K562 (cell line): ENCODE results near the gene TADA1. TPM values are rescaled to one million over a fixed set of nuclear protein-coding genes. Genes with fewer than 3 reads are reported as not detected.

Experiments used
- BCOR ChIP-seq: fragments of 450-650 bp; IDR thresholded peaks from 2 replicates; pipeline ENCODE4 v1.6.1; 2016
- KDM4B ChIP-seq, 2 experiments: fragments of 450-650 bp in 1 of 2; sonication (generic) in 1 of 2; IDR thresholded peaks; 2 replicates each; pipeline ENCODE4 v1.6.1; 2016 to 2017; ENCODE audit warnings: borderline replicate concordance in 2 of 2, antibody characterized with exemption in 1 of 2, low read depth in 1 of 2, mild to moderate bottlenecking in 1 of 2
- NEUROD1 ChIP-seq: fragments of 150-350 bp; IDR thresholded peaks from 2 replicates; pipeline ENCODE4 v1.6.1; 2014; ENCODE audit warnings: borderline replicate concordance, low read length, low read depth; ENCODE audit not compliant: partially characterized antibody
- NFE2 ChIP-seq: IDR thresholded peaks from 2 replicates; pipeline ENCODE4 v1.6.1; 2014; ENCODE audit warnings: antibody characterized with exemption, low read depth
- PURB ChIP-seq: sonication (generic); formaldehyde crosslinking; IDR thresholded peaks from 2 replicates; pipeline ENCODE4 v1.9.0; 2021; ENCODE audit warnings: low read depth, mild to moderate bottlenecking, missing genetic modification reagents
- SP2 ChIP-seq: IDR thresholded peaks from 2 replicates; pipeline ENCODE4 v1.6.1; 2011; ENCODE audit warnings: mild to moderate bottlenecking, low read depth, low read length, moderate library complexity; ENCODE audit not compliant: poor library complexity, severe bottlenecking; ENCODE audit errors: extremely low read depth
- ZBTB1 ChIP-seq: sonication (generic); formaldehyde crosslinking; IDR thresholded peaks from 2 replicates; pipeline ENCODE4 v1.8.1; 2023; ENCODE audit warnings: missing genetic modification reagents, low read depth, mild to moderate bottlenecking, borderline replicate concordance
- ZNF133 ChIP-seq: fragments of 250-450 bp; sonication (Bioruptor Pico); IDR thresholded peaks from 2 replicates; pipeline ENCODE4 v1.4.0; 2020; ENCODE audit warnings: mild to moderate bottlenecking
- ZNF408 ChIP-seq: fragments of 250-450 bp; sonication (Bioruptor Pico); IDR thresholded peaks from 2 replicates; pipeline ENCODE4 v1.4.0; 2020; ENCODE audit warnings: low read depth, mild to moderate bottlenecking, moderate library complexity
- ZNF507 ChIP-seq: conservative IDR thresholded peaks from 2 replicates; pipeline ENCODE4 v1.6.1; 2017; ENCODE audit warnings: missing genetic modification characterization, missing compliant biosample characterization
- ZNF77 ChIP-seq: fragments of 250-450 bp; sonication (Bioruptor Pico); IDR thresholded peaks from 2 replicates; pipeline ENCODE4 v1.5.0; 2020
- polyA plus RNA-seq, 8 experiments: library from polyadenylated mRNA; depleted of rRNA in 4 of 8; stranded (reverse) in 5 of 8; unstranded in 3 of 8; fragments of >200 nt; fragmentation: Nextera tagmentation in 2 of 8; fragmentation: Illumina TruSeq in 1 of 8; extraction: Ambion mirVana in 2 of 8; extraction: Trizol in 1 of 8; gene quantifications; 2 replicates each; pipeline versions ENCODE4 v1.2.1 to v1.2.3, GENCODE V29; 2011 to 2014; ENCODE audit warnings: inconsistent platforms in 1 of 8, missing spikeins in 1 of 8
- total RNA-seq, 7 experiments: library from RNA; depleted of rRNA in 6 of 7; stranded (reverse); fragments of >200 nt in 6 of 7; fragmentation: Illumina TruSeq in 2 of 7; extraction: Trizol in 2 of 7; gene quantifications; 2 replicates each; pipeline versions ENCODE4 v1.2.1 to v1.2.3, GENCODE V29; 2011 to 2021; ENCODE audit warnings: low replicate concordance in 1 of 7
- TF ChIP-seq, protein P1 (sequence below): fragments of 450-650 bp; IDR thresholded peaks from 2 replicates; pipeline ENCODE4 v1.6.1; 2016; ENCODE audit warnings: low read depth
- TF ChIP-seq, protein P2 (sequence below): sonication (generic); formaldehyde crosslinking; IDR thresholded peaks from 2 replicates; pipeline ENCODE4 v1.8.0; 2022; ENCODE audit warnings: mild to moderate bottlenecking, missing genetic modification reagents, borderline replicate concordance
- TF ChIP-seq, protein P3 (sequence below): fragments of 450-650 bp; IDR thresholded peaks from one replicate; pipeline ENCODE4 v1.6.1; 2018; ENCODE audit warnings: mild to moderate bottlenecking, moderate library complexity; ENCODE audit not compliant: partially characterized antibody
- TF ChIP-seq, protein P4 (sequence below): IDR thresholded peaks from 2 replicates; pipeline ENCODE4 v1.6.1; 2011; ENCODE audit not compliant: insufficient read length; ENCODE audit errors: extremely low read depth

TADA1 gene
- total and polyA plus RNA-seq, 9 of the 15 experiments (the other 6 are each of a cell fraction or from before 2014, with no cell fraction given), result 15.9 to 76.5 (median 28.7) TPM

DNA sequence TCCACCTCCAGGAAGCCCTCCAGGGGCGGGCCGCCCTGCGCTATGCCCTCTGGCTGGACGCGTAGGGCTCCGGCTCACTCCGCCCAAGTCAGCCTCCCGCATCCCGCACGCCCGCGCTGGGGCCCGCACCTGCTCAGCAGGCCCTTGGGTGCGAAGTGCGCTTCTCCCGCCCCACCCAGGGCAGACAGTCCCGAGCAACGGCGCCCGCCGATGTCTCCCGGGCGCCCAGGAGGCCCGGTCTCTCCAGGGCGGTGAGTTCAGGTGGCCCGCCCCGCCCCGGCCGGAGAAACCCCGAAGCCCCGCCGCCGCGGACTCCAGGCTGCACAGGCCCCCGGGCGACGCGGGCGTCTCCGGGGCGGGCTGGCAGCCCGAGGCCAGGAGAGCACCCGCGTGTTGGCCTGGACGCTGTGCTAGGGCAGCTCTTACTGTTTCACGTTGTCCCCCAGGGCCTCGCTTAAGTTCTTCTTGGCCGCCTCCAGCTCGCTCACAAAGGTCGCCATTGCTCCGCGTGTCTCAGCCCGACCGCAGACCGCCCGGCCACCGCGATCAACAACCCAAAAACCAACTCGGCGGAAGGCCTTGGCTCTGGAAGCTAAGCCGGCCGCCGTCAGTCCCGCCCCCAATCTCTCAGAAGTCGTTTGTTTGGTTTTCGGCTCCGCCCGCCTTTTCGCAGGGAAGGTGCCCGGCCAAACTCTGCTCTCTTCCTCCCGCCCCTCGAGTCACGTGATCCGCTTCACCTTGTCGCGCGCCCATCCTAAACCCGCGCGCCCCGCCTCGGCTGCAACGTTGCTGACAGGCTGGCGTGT lies at the start of gene TADA1 (continued):
- TF ChIP-seq, protein P1, sequence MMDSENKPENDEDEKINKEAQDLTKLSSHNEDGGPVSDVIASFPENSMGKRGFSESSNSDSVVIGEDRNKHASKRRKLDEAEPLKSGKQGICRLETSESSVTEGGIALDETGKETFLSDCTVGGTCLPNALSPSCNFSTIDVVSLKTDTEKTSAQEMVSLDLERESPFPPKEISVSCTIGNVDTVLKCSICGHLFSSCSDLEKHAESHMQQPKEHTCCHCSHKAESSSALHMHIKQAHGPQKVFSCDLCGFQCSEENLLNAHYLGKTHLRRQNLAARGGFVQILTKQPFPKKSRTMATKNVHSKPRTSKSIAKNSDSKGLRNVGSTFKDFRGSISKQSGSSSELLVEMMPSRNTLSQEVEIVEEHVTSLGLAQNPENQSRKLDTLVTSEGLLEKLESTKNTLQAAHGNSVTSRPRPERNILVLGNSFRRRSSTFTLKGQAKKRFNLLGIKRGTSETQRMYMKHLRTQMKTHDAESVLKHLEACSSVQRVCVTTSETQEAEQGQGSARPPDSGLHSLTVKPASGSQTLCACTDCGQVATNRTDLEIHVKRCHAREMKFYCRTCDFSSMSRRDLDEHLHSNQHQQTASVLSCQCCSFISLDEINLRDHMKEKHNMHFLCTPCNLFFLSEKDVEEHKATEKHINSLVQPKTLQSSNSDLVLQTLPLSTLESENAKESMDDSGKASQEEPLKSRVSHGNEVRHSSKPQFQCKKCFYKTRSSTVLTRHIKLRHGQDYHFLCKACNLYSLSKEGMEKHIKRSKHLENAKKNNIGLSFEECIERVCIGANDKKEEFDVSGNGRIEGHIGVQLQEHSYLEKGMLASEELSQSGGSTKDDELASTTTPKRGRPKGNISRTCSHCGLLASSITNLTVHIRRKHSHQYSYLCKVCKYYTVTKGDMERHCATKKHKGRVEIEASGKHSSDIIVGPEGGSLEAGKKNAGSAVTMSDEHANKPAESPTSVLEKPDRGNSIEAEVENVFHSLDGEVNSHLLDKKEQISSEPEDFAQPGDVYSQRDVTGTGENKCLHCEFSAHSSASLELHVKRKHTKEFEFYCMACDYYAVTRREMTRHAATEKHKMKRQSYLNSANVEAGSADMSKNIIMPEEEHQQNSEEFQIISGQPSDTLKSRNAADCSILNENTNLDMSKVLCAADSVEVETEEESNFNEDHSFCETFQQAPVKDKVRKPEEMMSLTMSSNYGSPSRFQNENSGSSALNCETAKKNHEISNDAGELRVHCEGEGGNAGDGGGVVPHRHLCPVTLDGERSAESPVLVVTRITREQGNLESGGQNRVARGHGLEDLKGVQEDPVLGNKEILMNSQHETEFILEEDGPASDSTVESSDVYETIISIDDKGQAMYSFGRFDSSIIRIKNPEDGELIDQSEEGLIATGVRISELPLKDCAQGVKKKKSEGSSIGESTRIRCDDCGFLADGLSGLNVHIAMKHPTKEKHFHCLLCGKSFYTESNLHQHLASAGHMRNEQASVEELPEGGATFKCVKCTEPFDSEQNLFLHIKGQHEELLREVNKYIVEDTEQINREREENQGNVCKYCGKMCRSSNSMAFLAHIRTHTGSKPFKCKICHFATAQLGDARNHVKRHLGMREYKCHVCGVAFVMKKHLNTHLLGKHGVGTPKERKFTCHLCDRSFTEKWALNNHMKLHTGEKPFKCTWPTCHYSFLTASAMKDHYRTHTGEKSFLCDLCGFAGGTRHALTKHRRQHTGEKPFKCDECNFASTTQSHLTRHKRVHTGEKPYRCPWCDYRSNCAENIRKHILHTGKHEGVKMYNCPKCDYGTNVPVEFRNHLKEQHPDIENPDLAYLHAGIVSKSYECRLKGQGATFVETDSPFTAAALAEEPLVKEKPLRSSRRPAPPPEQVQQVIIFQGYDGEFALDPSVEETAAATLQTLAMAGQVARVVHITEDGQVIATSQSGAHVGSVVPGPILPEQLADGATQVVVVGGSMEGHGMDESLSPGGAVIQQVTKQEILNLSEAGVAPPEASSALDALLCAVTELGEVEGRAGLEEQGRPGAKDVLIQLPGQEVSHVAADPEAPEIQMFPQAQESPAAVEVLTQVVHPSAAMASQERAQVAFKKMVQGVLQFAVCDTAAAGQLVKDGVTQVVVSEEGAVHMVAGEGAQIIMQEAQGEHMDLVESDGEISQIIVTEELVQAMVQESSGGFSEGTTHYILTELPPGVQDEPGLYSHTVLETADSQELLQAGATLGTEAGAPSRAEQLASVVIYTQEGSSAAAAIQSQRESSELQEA, result peak; percentile 83
- TF ChIP-seq BCOR, result peak; percentile 89
- TF ChIP-seq, protein P2, sequence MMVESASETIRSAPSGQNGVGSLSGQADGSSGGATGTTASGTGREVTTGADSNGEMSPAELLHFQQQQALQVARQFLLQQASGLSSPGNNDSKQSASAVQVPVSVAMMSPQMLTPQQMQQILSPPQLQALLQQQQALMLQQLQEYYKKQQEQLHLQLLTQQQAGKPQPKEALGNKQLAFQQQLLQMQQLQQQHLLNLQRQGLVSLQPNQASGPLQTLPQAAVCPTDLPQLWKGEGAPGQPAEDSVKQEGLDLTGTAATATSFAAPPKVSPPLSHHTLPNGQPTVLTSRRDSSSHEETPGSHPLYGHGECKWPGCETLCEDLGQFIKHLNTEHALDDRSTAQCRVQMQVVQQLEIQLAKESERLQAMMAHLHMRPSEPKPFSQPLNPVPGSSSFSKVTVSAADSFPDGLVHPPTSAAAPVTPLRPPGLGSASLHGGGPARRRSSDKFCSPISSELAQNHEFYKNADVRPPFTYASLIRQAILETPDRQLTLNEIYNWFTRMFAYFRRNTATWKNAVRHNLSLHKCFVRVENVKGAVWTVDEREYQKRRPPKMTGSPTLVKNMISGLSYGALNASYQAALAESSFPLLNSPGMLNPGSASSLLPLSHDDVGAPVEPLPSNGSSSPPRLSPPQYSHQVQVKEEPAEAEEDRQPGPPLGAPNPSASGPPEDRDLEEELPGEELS (CRISPR knock-in tag), result 0 out of 2 replicates have a peak, but pooled peaks have one; percentile 51
- TF ChIP-seq PURB (CRISPR knock-in tag), result no peak
- TF ChIP-seq ZNF133 (CRISPR knock-in tag), result no peak
- TF ChIP-seq SP2, result no peak
- TF ChIP-seq ZNF408 (CRISPR knock-in tag), result no peak
- TF ChIP-seq ZBTB1 (CRISPR knock-in tag), result peak; percentile 100
- TF ChIP-seq ZNF77 (CRISPR knock-in tag), result no peak
- peak; percentile 88 for TF ChIP-seq NEUROD1
- TF ChIP-seq ZNF507 (tag), result no peak
- TF ChIP-seq, protein P3, sequence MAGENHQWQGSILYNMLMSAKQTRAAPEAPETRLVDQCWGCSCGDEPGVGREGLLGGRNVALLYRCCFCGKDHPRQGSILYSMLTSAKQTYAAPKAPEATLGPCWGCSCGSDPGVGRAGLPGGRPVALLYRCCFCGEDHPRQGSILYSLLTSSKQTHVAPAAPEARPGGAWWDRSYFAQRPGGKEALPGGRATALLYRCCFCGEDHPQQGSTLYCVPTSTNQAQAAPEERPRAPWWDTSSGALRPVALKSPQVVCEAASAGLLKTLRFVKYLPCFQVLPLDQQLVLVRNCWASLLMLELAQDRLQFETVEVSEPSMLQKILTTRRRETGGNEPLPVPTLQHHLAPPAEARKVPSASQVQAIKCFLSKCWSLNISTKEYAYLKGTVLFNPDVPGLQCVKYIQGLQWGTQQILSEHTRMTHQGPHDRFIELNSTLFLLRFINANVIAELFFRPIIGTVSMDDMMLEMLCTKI, result no peak
- no peak for TF ChIP-seq KDM4B (IDR thresholded peaks at IDR 0.05; ENCODE audit: borderline replicate concordance in 2 of 2, low read depth in 1 of 2)
- no peak for TF ChIP-seq NFE2
- TF ChIP-seq, protein P4, sequence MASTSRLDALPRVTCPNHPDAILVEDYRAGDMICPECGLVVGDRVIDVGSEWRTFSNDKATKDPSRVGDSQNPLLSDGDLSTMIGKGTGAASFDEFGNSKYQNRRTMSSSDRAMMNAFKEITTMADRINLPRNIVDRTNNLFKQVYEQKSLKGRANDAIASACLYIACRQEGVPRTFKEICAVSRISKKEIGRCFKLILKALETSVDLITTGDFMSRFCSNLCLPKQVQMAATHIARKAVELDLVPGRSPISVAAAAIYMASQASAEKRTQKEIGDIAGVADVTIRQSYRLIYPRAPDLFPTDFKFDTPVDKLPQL, result no peak
